HepG2 (cell line): ENCODE data around the gene INTS1. TPM values are rescaled to one million over a fixed set of nuclear protein-coding genes. Genes with fewer than 3 reads are reported as not detected.

ENCODE experiments used
- BCL3 ChIP-seq: sonication (generic); formaldehyde crosslinking; IDR thresholded peaks from 2 replicates; pipeline ENCODE4 v1.5.1; 2020; ENCODE audit warnings: mild to moderate bottlenecking, missing genetic modification reagents, moderate library complexity
- CEBPG ChIP-seq: IDR thresholded peaks from 2 replicates; pipeline ENCODE4 v1.6.1; 2016
- DMAP1 ChIP-seq: IDR thresholded peaks from 2 replicates; pipeline ENCODE4 v1.6.1; 2016
- DPF2 ChIP-seq: sonication (generic); formaldehyde crosslinking; IDR thresholded peaks from 2 replicates; pipeline ENCODE4 v1.4.0; 2020; ENCODE audit warnings: mild to moderate bottlenecking, low read depth, missing genetic modification reagents, borderline replicate concordance
- FOXC1 ChIP-seq: sonication (generic); formaldehyde crosslinking; IDR thresholded peaks from 2 replicates; pipeline ENCODE4 v1.8.0; 2022; ENCODE audit warnings: mild to moderate bottlenecking, missing genetic modification reagents, borderline replicate concordance
- FOXM1 ChIP-seq: sonication (generic); formaldehyde crosslinking; IDR thresholded peaks from 2 replicates; pipeline ENCODE4 v1.5.0; 2020; ENCODE audit warnings: missing genetic modification reagents
- GPN1 ChIP-seq: sonication (generic); formaldehyde crosslinking; IDR thresholded peaks from 2 replicates; pipeline ENCODE4 v1.5.1; 2020; ENCODE audit warnings: missing genetic modification reagents, borderline replicate concordance
- HIVEP1 ChIP-seq: sonication (generic); formaldehyde crosslinking; IDR thresholded peaks from 2 replicates; pipeline ENCODE4 v1.4.0; 2020; ENCODE audit warnings: mild to moderate bottlenecking, missing genetic modification reagents
- KLF11 ChIP-seq: IDR thresholded peaks from 2 replicates; pipeline ENCODE4 v1.6.1; 2016; ENCODE audit warnings: missing compliant biosample characterization
- MATR3 ChIP-seq: sonication (generic); formaldehyde crosslinking; IDR thresholded peaks from 2 replicates; pipeline ENCODE4 v1.4.0; 2020; ENCODE audit warnings: missing genetic modification reagents
- MEF2D ChIP-seq: sonication (generic); formaldehyde crosslinking; IDR thresholded peaks from 2 replicates; pipeline ENCODE4 v1.5.1; 2020; ENCODE audit warnings: mild to moderate bottlenecking, missing genetic modification reagents
- MTF2 ChIP-seq: sonication (generic); formaldehyde crosslinking; IDR thresholded peaks from 2 replicates; pipeline ENCODE4 v1.5.0; 2020; ENCODE audit warnings: missing genetic modification reagents, borderline replicate concordance
- POLR2G ChIP-seq: fragments of 200-400 bp; formaldehyde crosslinking; IDR thresholded peaks from 2 replicates; pipeline ENCODE4 v1.6.1; 2018; ENCODE audit warnings: mild to moderate bottlenecking, low read depth, low read length, moderate library complexity
- RBM39 ChIP-seq: fragments of 200-400 bp; formaldehyde crosslinking; IDR thresholded peaks from one replicate; pipeline ENCODE4 v1.6.1; 2018; ENCODE audit warnings: antibody characterized with exemption, mild to moderate bottlenecking, low read depth, low read length; ENCODE audit not compliant: poor library complexity, severe bottlenecking
- RXRA ChIP-seq: sonication (generic); formaldehyde crosslinking; IDR thresholded peaks from 2 replicates; pipeline ENCODE4 v1.5.1; 2020; ENCODE audit warnings: missing genetic modification reagents
- SUZ12 ChIP-seq: fragments of 150-350 bp; IDR thresholded peaks from 2 replicates; pipeline ENCODE4 v1.6.1; 2014; ENCODE audit warnings: low read depth, low read length
- ZIK1 ChIP-seq: sonication (generic); formaldehyde crosslinking; IDR thresholded peaks from 2 replicates; pipeline ENCODE4 v1.5.0; 2020; ENCODE audit warnings: mild to moderate bottlenecking, low read depth, missing genetic modification reagents, borderline replicate concordance
- ZKSCAN8 ChIP-seq: IDR thresholded peaks from 2 replicates; pipeline ENCODE4 v1.6.1; 2016; ENCODE audit warnings: borderline replicate concordance, missing genetic modification reagents, missing compliant biosample characterization
- ZNF350 ChIP-seq: sonication (generic); formaldehyde crosslinking; IDR thresholded peaks from 2 replicates; pipeline ENCODE4 v1.4.0; 2020; ENCODE audit warnings: mild to moderate bottlenecking, low read depth, missing genetic modification reagents, borderline replicate concordance
- ZNF605 ChIP-seq: sonication (generic); formaldehyde crosslinking; IDR thresholded peaks from 2 replicates; pipeline ENCODE4 v1.8.0; 2022; ENCODE audit warnings: mild to moderate bottlenecking, missing genetic modification reagents
- ZNF652 ChIP-seq: IDR thresholded peaks from 2 replicates; pipeline ENCODE4 v1.6.1; 2016; ENCODE audit warnings: low read depth, borderline replicate concordance
- polyA plus RNA-seq, 8 experiments: library from polyadenylated mRNA; depleted of rRNA in 3 of 8; stranded (reverse) in 7 of 8; unstranded in 1 of 8; fragments of >200 nt; fragmentation: Illumina TruSeq in 4 of 8; extraction: Trizol in 4 of 8; gene quantifications; 2 replicates each; pipeline versions ENCODE4 v1.2.1 to v1.2.3, GENCODE V29; 2011 to 2016; ENCODE audit warnings: low read depth in 4 of 8, missing spikeins in 1 of 8, mixed read lengths in 1 of 8; ENCODE audit not compliant: insufficient read depth in 1 of 8
- total RNA-seq, 5 experiments: library from RNA; depleted of rRNA; stranded (reverse); fragments of >200 nt; fragmentation: Illumina TruSeq; extraction: Trizol; gene quantifications; 2 replicates each; pipeline ENCODE4 v1.2.3, GENCODE V29; 2016; ENCODE audit warnings: low read depth in 1 of 5
- TF ChIP-seq, protein P1 (sequence below): sonication (generic); formaldehyde crosslinking; IDR thresholded peaks from 2 replicates; pipeline ENCODE4 v1.4.0; 2020; ENCODE audit warnings: missing genetic modification reagents

Gene INTS1
- total and polyA plus RNA-seq, 2 of the 13 experiments (the other 11 are each of a cell fraction or from before 2014, with no cell fraction given), result 13.7 to 29.0 TPM

- peak; percentile 24; the same call in 1 of the 2 replicates for TF ChIP-seq CEBPG
- peak; percentile 51; the same call in 1 of the 2 replicates for TF ChIP-seq DPF2 (CRISPR knock-in tag)
- no peak for TF ChIP-seq FOXM1
- no peak for TF ChIP-seq MATR3 (CRISPR knock-in tag)
- 0 out of 2 replicates have a peak, but pooled peaks have one; percentile 37 for TF ChIP-seq FOXC1 (CRISPR knock-in tag)
- no peak for TF ChIP-seq ZNF350 (CRISPR knock-in tag)
- no peak for TF ChIP-seq MTF2 (CRISPR knock-in tag)
- no peak for TF ChIP-seq KLF11 (CRISPR knock-in tag)
- TF ChIP-seq BCL3 (CRISPR knock-in tag), result 0 out of 2 replicates have a peak, but pooled peaks have one; percentile 14
- TF ChIP-seq RBM39, result no peak
- TF ChIP-seq, protein P1, sequence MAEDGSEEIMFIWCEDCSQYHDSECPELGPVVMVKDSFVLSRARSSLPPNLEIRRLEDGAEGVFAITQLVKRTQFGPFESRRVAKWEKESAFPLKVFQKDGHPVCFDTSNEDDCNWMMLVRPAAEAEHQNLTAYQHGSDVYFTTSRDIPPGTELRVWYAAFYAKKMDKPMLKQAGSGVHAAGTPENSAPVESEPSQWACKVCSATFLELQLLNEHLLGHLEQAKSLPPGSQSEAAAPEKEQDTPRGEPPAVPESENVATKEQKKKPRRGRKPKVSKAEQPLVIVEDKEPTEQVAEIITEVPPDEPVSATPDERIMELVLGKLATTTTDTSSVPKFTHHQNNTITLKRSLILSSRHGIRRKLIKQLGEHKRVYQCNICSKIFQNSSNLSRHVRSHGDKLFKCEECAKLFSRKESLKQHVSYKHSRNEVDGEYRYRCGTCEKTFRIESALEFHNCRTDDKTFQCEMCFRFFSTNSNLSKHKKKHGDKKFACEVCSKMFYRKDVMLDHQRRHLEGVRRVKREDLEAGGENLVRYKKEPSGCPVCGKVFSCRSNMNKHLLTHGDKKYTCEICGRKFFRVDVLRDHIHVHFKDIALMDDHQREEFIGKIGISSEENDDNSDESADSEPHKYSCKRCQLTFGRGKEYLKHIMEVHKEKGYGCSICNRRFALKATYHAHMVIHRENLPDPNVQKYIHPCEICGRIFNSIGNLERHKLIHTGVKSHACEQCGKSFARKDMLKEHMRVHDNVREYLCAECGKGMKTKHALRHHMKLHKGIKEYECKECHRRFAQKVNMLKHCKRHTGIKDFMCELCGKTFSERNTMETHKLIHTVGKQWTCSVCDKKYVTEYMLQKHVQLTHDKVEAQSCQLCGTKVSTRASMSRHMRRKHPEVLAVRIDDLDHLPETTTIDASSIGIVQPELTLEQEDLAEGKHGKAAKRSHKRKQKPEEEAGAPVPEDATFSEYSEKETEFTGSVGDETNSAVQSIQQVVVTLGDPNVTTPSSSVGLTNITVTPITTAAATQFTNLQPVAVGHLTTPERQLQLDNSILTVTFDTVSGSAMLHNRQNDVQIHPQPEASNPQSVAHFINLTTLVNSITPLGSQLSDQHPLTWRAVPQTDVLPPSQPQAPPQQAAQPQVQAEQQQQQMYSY (CRISPR knock-in tag), result peak; percentile 53; the same call in 1 of the 2 replicates
- no peak for TF ChIP-seq ZNF652 (CRISPR knock-in tag)
- peak; percentile 36; the same call in 1 of the 2 replicates for TF ChIP-seq POLR2G
- TF ChIP-seq MEF2D (CRISPR knock-in tag), result no peak; the same call in 1 of the 2 replicates
- TF ChIP-seq ZKSCAN8 (CRISPR knock-in tag), result peak; percentile 89; the same call in 1 of the 2 replicates
- no peak for TF ChIP-seq GPN1 (CRISPR knock-in tag)
- no peak for TF ChIP-seq HIVEP1 (CRISPR knock-in tag)
- TF ChIP-seq DMAP1 (CRISPR knock-in tag), result 0 out of 2 replicates have a peak, but pooled peaks have one; percentile 35
- TF ChIP-seq ZNF605 (CRISPR knock-in tag), result 0 out of 2 replicates have a peak, but pooled peaks have one; percentile 3
- TF ChIP-seq ZIK1 (CRISPR knock-in tag), result no peak
- 0 out of 2 replicates have a peak, but pooled peaks have one; percentile 3 for TF ChIP-seq RXRA
- TF ChIP-seq SUZ12, result no peak
Measured at GRCh38 chr7:1457059-1457948, 46.9 kb downstream of the INTS1 start (continued).
